Measurements from ENCODE around the gene KCNH4.
A peak's percentile ranks its signal among the peaks of the same experiment; 100 is the strongest.

The KCNH4 gene

DNA sequence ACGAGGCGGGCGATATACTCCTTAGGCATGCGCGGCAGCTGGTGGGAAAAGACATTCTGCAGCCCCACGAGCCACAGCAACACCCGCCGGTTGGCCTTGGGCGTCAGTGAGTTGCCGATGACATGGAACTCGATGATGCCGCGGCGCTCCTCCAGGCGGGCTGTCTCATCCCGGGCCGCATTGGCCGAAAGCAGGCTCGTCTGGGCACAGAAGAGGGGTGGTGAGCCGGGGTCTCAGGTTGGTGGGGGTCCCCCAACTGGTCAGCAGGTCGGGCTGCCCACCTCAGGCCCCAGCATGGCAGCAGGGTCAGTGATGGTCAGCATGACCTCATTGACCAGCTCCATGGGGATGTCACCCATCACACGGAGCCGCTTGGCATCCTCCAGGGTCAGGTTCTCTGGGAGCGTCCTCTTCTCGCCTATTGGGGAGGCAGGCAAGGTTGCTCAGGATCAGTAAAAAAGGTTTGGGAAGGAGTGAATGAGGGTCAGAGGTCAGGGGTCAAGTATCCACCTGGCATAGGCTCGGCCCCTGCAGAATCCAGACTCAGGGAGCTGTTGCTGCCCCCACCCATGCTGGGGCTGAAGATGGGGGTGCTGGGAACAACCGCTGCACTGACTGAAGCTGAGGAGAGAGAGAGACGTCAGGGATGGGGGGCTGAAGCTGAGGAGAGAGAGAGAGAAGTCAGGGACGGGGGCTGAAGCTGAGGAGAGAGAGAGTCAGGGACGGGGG lies 63.4 kb downstream of the KCNH4 start:
- no peak for DNase-seq (ENCODE audit: low read depth in 3 of 3)

DNA sequence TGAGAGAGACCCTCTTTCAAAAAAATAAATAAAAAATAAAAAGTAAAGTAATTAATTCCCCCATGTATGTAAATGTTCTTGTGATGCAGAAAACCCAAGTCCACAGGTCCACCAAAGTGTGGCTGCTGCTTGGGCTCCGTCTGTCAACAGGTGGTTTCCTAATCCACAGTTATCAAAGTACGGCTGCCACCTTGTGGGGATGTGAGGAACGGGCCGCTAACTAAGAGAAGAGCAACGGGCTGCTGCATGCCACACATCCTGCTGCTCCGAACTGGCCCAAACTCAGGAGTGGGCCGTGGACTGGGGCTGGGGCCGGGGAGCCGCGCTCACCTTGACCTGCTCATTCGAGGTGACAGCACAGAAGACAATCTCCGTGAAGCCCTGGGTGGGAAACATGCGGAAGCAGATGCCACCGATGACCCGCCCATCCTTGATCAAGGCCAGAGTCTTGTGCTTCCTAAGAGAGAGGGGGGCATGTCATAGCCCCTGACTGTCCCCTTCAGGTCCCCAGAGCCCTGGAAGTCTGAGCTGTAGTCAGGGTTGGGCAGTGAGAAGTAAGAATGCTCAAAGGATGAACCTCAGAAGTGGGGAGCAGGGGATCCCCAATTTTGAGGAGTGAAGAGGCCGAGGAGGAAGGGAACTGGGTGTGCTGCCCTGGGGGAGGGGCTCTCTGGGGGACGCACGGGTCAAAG lies 64.1 kb downstream of the KCNH4 start:
- DNase-seq (ENCODE audit: low read depth in 3 of 3): peak; percentile 57 to 79 (median 72)

DNA sequence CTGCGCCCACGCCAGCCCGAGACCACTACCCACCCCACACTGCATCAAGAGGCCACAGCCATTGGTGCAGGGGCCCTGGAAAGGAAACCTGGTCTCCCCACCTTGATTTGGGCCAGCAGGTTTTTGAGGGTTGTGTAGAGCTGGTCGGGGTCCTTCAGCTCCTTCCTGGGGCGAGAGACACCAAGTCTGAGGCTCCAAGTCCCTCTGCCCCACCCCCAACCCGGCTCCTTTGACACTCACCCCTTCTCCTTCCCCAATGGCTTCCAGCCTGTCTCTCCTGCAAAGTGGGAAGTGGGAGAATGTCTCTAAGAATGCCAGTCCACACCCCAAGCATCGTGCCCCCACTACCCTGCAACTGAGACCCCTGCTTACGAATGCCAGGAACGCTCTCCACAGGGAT lies 66.8 kb downstream of the KCNH4 start:
- no peak for DNase-seq (ENCODE audit: low read depth in 3 of 3)

GRCh38 chr17:42113293-42114069 lies 67.5 kb downstream of the KCNH4 start:
- DNase-seq (ENCODE audit: low read depth in 3 of 3): no peak

GRCh38 chr17:42112552-42113176 lies 68.3 kb downstream of the KCNH4 start, which contains the start of gene DHX58:
DHX58 (minus strand) TSS chr17:42112714; CDS start chr17:42111892, 822 bp downstream.
- DNase-seq (ENCODE audit: low read depth in 3 of 3): peak; percentile 62 to 72 (median 62)

GRCh38 chr17:42111871-42112551 lies 68.9 kb downstream of the KCNH4 start:
- no peak for DNase-seq (ENCODE audit: low read depth in 3 of 3)

DNA sequence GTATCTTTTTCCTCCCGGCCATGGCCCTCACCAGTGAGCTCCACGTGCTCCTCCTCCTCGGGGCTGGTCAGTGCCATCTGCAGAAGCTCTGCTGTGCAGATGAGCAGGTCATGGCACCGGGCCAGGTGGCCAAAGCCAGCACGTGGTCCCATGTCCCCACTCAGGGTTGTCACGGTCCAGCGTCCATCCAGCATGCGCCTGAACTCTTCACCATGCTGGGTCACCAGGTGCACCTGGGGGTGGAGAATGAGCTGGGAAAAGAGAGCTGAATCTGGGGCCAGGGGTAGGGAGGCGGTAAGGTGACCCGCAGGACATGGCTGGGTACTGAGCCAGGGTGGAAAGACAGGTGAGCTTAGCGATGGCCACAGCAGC lies 69.7 kb downstream of the KCNH4 start:
- DNase-seq (ENCODE audit: low read depth in 3 of 3): no peak

DNA sequence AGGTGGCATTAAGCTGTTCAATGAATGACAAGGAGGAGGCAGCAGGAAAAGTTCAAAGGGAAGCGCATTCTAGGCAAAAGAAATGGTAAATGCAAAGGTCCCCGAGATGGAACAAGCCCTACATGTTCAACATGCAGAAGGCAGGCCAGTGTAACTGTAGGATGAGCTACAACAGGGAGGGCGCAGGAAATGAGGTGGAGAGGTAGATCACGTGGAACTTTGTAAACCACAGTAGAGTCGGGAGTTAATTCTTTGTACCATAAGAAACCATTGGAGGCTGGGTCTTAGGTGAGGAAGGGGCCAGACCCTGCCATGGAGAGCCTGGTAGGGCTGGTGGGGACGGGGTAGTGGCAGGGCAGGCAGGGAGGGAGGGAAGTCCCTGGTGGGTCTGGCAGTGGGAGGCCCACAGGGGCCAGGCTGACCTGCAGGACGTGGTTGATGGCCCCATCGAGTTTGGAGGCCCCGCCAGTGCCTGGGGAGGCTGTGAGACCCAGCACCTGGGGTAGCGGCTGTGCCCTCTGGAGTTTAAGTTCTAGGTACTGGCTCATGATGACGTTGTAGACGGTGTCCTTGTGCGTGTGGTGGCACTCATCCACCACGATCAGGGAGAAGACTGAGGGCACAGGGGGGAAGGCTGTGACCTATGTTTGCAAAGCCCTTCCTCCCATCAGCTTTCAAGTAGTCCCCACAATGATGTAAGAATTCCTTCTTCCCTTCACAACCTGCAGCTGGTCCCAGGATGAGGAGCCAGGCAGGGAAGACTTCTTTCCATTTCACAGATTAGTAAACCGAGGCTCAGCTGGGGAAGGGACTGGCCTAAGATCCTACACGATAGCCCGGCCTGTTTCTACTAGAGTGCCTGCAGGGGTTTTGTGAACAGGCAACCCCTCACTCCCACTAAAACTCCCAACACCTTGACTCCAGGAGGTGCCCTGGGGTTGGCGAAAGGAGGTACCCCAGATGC lies 70.4 kb downstream of the KCNH4 start:
- DNase-seq (ENCODE audit: low read depth in 3 of 3): no peak

- no peak for DNase-seq (ENCODE audit: low read depth in 3 of 3)
Observed at GRCh38 chr17:42109086-42109485, 71.9 kb downstream of the KCNH4 start.

DNA sequence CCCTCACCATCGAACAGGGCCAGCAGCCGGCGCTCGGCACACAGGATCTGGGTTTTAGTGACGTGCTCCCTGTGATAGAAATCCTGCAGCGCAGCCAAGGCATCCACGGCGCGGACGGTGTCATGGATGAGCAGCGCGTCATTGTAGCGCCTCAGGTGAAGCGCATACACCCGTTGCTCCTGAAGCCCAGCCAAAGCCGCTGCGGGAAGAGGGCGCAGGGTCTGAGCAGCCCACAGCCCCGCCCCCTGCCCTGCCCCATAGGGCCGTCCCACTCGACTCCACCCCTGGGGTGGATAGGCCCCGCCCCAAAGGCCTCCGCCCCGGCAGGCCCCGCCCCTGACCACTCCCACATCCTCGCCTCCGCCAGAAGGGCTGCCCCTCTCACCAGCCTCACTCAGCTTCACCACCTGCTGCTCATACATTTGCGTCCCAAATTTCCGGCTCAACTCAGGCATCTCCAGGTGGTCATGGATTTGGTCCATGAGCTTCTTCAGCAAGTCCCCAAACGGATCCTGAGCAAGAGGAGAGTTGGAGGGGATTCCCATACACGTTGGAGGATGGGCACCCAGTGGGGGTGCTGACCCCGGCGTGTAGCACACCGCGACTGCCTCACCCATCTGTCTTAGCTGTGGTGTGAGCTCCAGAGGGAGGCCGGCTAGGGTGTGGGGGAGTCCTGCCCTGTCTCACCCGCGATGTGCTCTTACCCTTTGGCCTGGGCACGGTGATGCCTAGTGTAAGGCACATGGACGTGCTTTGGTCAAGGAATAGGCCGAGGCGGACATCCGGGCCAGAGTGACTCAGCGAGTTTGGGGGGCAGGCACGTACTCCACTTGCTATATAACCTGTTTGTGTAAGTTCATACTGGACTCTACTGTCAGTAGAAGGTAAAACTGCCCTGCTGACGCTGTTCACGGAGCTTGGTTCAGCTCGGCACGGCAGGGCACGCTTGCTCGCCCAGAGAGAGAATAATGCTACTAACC lies 73.1 kb downstream of the KCNH4 start:
- peak; percentile 83 to 90 (median 85) for DNase-seq (ENCODE audit: low read depth in 3 of 3)

- DNase-seq (ENCODE audit: low read depth in 3 of 3): no peak
Observed at GRCh38 chr17:42107124-42107523, 73.8 kb downstream of the KCNH4 start.
